Measurements from ENCODE around the gene CCDC192. TPM values are rescaled to one million over a fixed set of nuclear protein-coding genes. Genes with fewer than 3 reads are reported as not detected.

The CCDC192 gene
- total RNA-seq, 2 experiments from 2014 or later: not detected

GRCh38 chr5:127987354-127988145 lies 284.4 kb downstream of the CCDC192 start:
- no peak overlapping the region for H3K4me3 Mint-ChIP-seq
- DNase-seq: no peak
- CTCF ChIA-PET: interaction anchor here (1.0 kb wide), 1 partner anchor 11 kb away, joined by 3 read pairs; no protein-coding TSS in a partner anchor
- no peaks in the 10 kb centered on the region for H3K4me1 Mint-ChIP-seq
- H3K27me3 Mint-ChIP-seq: no peaks in the 10 kb centered on the region
- H3K27ac Mint-ChIP-seq: no peak overlapping the region
- H3K9me3 Mint-ChIP-seq (ENCODE audit: low read depth): peaks cover 5% of the 10 kb centered on the region
- ATAC-seq: no peak
- H3K36me3 Mint-ChIP-seq: peaks cover 2% of the 10 kb centered on the region

GRCh38 chr5:127988146-127988760 lies 285.1 kb downstream of the CCDC192 start:
- H3K4me3 Mint-ChIP-seq: no peak overlapping the region
- peaks cover 2% of the 10 kb centered on the region for H3K36me3 Mint-ChIP-seq
- H3K9me3 Mint-ChIP-seq (ENCODE audit: low read depth): peaks cover 5% of the 10 kb centered on the region
- CTCF ChIA-PET: interaction anchor here (1.0 kb wide), 1 partner anchor 11 kb away, joined by 3 read pairs; no protein-coding TSS in a partner anchor
- ATAC-seq: no peak
- no peaks in the 10 kb centered on the region for H3K4me1 Mint-ChIP-seq
- no peak for DNase-seq
- H3K27ac Mint-ChIP-seq: no peak overlapping the region
- H3K27me3 Mint-ChIP-seq: no peaks in the 10 kb centered on the region

Other genes with a start within 250 kb of the CCDC192 start
- 10 to 100 TPM; 27.2 to 35.6 TPM for gene PRRC1, start 185.8 kb upstream of the CCDC192 start, total RNA-seq
- not detected for gene CTXN3, start 54.3 kb upstream of the CCDC192 start, total RNA-seq

All from activated CD8-positive, alpha-beta memory T cell treated with anti-CD3 and anti-CD28 coated beads, Interleukin-2, amount 10 ng/mL, durations not matched to agents 7 days and 5 days (primary cell).